Limb (tissue), 2 donors: ENCODE results near the gene VPS13D.

ENCODE experiments used
- DNase-seq, 2 donors: peaks; one replicate each; pipeline ENCODE4 v3.0.0-alpha.2; 2016; ENCODE audit errors: extremely low spot score in 2 of 2

VPS13D gene

GRCh38 chr1:12229835-12230548 lies at the start of gene VPS13D:
VPS13D (plus strand) TSS chr1:12230030; CDS start chr1:12234267, 4,237 bp downstream.
- peak; percentile 77 to 89 for DNase-seq

- no peak for DNase-seq
Observed at GRCh38 chr1:12180315-12180714, 49.5 kb upstream of the VPS13D start.

GRCh38 chr1:12180903-12181302 lies 48.9 kb upstream of the VPS13D start:
- no peak for DNase-seq

- DNase-seq, result no peak
Observed at GRCh38 chr1:12181568-12181967, 48.3 kb upstream of the VPS13D start.

GRCh38 chr1:12182410-12182984 lies 47.3 kb upstream of the VPS13D start:
- no peak for DNase-seq

DNA sequence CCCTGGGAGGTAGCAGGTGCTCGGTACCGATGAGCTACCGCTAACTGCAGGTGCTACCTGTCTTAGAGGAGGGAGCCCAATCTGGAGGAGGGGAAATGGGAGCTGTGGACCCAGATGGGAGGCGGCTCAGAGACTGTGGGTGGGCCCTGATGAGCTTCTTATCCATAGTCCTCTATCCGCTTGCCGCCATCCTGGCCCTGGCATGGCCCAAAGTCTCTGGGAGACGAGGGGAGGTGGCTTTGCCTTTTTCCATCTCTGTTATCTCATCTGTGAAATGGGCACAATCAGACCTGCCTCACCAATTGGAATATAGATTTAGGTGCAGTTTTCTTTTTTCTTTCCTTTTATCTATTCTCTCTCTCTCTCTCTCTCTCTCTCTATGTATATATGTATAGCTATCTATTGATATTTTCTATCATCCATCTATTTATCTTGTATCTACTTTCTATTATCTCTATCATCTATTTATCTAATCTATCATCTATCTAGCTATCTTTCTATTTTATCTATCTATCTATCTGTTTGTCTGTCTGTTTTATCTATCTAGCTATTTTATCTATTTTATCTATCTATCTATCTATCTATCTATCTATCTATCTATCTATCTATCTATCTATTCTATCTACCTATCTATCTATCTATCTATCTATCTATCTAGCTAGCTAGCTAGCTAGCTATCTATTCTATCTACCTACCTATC lies 46.6 kb upstream of the VPS13D start:
- DNase-seq, result no peak

- no peak for DNase-seq
Observed at GRCh38 chr1:12184008-12184681, 45.7 kb upstream of the VPS13D start.

DNA sequence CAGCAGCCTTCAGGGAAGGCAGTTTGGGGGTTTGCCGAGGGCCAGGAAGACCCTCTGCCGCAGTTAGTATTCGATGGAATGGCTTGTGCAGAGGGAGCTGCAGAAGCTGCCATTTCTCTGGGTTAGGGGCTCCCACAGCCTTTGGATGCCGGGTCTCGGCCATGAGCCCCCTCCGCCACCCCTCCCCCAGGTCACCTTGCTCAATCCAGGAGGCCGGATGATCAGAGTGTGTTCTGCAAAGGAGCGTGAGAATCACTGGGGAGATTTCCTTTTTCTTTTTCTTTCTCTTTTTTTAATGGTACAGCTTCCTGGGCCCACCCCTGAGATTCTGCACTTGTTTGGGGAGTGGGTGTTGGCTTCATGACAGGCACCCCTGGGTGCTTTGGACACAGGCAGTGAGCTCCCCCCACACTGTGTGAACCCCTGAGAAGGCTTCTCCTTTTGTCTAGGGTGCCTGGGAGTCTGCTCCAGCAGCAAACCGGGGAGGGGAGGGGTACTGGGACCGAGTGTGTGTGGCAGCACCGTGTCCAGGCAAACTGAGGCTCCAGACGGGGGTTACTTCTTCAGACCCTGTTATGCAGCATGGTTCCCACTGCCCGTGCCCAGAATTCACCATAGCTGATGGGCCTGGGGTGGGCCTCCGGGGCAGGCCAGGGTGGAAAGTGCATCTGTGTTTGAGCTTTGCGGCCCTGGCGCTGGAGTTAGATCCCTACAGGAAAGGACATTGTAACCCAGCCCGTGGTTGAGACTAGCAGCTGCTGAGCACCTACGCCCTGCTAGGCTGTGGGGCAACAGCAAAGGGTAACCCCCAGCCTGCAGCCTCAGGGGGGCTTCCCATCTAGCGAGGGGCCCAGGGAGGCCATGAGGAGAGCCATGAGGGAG lies 44.6 kb upstream of the VPS13D start:
- no peak for DNase-seq

- DNase-seq, result no peak
Observed at GRCh38 chr1:12185918-12186678, 43.7 kb upstream of the VPS13D start.

GRCh38 chr1:12186679-12186985 lies 43.2 kb upstream of the VPS13D start:
- no peak for DNase-seq

GRCh38 chr1:12188115-12188514 lies 41.7 kb upstream of the VPS13D start:
- DNase-seq, result no peak

DNA sequence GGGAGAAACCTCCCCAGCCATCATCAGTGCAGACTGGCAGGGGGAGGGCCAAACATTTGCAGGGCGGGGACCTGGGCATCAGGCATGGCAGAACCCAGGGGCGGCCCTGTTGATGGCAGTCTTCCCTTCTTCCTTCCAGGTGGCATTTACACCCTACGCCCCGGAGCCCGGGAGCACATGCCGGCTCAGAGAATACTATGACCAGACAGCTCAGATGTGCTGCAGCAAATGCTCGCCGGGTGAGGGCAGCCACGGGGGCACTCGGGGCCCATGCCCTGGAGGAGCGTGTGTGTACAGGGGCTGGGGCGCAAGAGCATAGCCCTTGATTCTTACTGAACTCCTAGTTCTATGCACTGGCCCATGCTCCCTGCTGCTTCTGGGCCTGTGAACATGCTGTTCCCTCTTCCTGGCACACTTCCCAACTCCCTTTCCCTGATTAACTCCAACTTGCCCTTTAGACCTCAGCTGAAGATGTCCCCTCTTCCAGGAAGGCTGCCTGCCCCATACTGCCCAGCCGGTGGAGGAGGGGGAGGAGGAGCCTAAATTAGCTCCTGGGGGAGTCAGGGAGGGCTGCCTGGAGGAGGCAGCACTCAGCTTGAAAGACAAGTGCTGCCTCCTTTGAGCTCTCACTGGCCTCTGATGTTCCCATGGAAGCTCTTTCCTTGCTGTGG lies 41.0 kb upstream of the VPS13D start:
- DNase-seq, result no peak

GRCh38 chr1:12189328-12189682 lies 40.5 kb upstream of the VPS13D start:
- no peak for DNase-seq

DNA sequence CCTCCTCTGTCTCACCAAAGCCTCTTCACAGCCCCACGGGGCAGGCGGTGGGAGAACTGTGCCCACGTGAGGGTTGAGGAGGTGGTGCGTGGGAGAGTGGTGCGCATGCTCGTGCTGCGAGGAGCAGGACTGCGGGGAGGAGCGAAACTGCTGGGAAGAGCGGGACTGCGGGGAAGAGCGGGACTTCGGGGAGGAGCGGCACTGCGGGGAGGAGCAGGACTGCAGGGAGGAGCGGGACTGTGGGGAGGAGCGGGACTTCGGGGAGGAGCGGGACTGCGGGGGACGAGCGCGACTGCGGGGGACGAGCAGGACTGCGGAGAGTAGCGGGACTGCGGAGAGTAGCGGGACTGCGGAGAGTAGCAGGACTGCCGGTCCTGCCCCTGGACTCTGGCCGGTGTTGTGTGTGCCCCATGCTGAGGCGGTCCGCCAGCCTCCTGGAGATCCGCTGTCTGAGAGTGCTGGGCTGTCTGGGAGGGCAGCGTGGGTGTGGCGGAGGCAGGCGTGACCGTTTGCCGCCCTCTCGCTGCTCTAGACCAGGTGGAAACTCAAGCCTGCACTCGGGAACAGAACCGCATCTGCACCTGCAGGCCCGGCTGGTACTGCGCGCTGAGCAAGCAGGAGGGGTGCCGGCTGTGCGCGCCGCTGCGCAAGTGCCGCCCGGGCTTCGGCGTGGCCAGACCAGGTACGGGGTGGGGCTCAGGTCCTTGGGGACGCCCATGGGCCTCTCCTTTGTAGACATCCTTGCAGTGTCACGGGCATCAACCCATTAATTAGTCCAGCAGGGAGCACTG lies 38.4 kb upstream of the VPS13D start:
- no peak for DNase-seq

DNA sequence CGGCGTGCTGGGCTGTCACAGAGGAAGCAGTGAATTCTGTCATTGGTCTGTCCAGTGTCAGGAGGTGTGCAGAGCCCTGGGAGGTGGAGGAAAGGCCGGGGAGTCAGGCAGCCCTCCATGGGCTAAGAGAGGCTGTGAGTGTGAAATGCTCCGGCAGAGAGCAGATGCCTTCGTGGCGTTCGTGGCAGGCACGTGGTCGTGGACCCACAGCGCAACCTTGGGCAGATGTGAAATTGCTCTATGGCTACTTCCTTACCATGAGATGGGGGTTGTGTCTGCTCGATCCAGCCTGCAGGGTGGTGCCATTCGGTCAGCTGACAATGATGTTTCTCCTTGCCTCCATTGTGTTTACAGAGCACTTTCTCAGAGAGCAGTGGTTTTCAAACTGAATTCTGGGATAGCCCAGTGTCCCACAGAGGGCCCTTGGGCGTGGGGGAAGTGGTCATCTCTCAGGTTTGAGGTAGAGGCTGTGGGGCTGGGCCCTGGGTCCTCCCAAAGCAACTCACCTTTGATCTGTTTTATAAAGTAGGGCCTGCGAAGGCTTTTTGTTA lies 35.1 kb upstream of the VPS13D start:
- no peak for DNase-seq

DNA sequence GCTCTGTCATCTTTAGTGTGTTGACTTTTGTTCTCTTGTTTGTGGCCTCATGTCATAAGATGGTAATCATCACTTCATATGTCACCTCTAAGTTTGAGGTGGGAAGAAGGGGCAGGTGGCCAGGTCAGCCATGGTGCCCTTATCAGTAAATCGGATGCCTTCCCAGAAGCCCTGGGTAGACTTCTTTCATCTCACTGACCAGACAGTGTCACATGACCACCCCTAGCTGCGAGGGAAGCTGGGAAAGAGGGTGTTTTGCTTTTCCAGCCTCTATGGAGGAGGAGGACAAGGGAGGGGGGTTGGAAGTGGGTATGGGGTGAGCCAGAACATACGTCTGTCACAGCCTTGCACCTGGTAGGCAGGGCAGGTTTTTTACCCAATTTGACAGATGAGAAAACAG lies 34.4 kb upstream of the VPS13D start:
- no peak for DNase-seq

GRCh38 chr1:12196641-12197482 lies 33.0 kb upstream of the VPS13D start:
- DNase-seq, result no peak

- no peak for DNase-seq
Observed at GRCh38 chr1:12197483-12197880, 32.3 kb upstream of the VPS13D start.
